Measurements from ENCODE around the gene MAD1L1.

Gene MAD1L1

DNA sequence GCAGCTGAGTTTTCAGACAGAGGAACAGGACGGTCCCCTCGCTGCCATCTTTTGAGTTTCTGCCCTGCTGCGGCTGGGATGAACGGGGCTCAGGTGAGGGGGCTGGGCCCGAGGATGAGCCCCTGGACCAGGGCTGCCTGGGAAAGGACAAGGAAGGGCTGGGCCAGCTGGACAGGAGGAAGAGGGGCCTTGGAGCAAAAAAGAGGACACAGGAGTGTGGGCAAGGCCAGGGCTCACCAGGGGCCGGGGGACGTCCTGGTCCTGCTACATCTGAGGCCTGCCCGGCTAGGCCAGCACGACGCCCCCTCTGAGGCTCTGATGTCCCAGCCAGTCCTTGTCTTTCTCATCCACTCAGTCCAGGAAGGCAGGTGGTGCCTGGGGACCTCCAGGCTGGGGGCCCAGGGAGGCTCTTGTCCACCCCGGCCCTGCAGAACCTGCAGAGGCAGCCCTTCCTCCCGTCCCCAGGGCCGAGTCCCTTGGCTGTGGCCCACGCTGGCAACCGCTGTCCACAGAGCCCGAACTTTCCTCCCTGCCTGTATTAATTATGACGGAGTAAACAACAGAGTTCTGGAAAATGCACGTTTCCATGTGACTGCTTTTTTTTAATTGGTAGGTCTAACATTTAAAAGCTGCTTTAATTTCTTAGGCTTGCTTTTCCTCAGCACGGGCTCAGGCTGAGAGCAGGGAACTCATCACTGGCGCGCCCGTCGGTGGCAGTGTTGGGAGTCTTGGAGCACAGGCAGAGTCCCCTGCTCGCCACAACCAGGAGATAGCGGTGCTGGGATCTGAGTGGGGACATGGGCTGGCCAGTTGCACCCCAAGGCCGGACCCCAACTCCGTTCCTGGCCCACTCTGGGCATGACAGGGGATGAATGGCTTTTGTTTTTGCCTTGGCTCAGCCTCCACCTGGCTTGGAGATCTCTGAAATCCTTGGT is 375.0 kb downstream of the MAD1L1 start:
- DNase-seq (ENCODE audit: low read depth in 2 of 2, low spot score in 1 of 2) = no peak

- DNase-seq (ENCODE audit: low read depth in 2 of 2, low spot score in 1 of 2) = no peak
These were observed 375.8 kb downstream of the MAD1L1 start for GRCh38 chr7:1856888-1857441.

DNA sequence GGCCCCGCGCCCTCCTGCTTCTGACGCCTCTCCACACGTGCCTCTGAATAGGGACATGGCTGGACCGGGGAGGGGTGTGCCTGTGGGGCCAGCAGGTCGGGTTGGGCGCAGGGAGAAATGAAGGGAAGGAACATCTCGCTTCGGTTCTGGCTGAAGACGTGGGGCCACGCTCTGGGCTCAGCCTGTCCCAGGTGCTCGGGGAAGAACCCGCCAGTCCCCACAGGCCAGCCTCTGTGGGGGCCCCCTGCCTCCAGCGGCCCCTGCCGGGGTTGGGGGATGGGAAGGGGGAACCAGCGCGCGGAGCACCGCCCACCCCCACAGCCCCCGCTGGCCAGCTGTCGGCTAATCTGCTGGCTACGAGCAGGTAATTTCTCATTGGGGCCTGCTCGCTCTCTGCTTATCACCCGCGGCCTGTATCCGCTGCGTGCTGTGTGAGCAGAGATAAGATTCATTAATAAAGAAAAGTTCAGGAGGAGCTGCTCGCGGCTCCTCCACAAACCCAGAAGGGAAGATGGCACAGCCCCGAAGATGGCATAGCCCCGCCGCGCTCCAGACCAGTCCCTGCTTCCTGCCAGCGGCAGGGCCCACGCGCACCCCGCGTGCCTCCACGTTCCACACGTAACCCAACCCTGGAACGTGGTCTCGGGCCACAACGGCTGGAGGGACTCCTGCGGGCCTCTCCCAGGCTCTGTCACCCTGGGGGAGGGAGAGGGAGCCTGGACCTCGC is 376.4 kb downstream of the MAD1L1 start:
- no peak for DNase-seq (ENCODE audit: low read depth in 2 of 2, low spot score in 1 of 2)

DNA sequence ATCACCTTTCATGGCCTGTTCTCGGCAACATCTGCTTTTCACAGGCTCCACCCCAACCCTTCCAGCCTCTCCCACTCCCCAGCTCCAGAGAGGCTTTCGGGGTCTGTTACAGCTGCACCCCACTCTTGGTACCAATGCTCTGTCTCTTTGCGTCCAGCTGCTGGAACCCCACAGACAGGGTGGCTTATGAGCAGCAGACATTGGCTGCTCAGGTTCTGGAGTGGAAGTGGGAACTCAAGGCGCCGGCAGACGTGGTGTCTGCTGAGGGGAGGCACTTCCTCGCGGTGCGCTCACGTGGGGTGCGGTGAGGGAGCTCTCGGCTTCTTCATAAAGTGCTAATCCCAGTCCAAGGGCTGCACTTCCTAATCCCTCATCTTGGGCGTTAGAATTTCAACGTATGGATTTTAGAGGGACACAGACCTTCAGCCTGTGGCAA is 377.0 kb downstream of the MAD1L1 start:
- no peak for DNase-seq (ENCODE audit: low read depth in 2 of 2, low spot score in 1 of 2)

- DNase-seq (ENCODE audit: low read depth in 2 of 2, low spot score in 1 of 2) = no peak
These were observed 377.6 kb downstream of the MAD1L1 start for GRCh38 chr7:1854866-1855724.

DNA sequence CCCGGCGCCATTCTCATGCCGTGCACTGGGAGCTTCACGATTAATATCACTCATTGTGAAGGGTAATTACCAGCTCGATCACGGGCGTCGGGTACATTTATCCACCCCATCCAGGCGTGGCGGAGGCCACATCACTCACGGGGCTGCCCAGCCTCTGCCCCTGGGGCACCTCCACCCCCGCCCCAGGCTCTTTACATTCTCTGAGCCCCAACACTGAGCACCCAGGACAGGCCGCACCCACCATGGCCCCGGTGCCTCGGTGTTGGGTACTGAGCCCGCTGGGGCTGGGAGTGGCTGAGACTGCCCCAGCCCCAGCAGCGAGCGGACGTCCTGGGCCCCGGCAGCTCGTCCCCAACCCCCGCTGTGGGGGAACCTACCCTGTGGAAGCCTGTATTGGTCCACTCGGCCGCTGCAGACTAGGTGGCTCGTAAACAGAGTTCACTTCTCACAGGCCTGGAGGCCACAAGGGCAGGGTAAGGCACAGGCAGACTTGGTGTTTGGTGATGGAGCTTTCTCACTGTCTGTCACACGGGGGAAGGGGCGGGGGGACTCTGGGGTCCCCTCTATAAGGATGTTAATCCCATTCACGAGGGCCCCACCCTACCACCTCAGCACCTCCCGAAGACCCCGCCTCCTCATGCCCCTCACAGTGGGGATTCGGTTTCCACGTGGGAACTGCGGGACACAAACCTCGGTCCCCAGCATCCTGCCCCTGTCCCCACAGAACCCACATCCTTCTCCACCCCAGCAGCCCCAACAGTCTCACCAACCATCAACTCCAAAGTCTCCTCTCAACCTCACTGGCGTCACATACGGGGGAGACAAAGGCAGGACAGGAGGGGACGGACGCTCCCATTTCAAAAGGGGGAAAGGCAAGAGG is 378.5 kb downstream of the MAD1L1 start:
- DNase-seq (ENCODE audit: low read depth in 2 of 2, low spot score in 1 of 2) = no peak

- no peak for DNase-seq (ENCODE audit: low read depth in 2 of 2, low spot score in 1 of 2)
These were observed 379.2 kb downstream of the MAD1L1 start for GRCh38 chr7:1853431-1853985.

DNA sequence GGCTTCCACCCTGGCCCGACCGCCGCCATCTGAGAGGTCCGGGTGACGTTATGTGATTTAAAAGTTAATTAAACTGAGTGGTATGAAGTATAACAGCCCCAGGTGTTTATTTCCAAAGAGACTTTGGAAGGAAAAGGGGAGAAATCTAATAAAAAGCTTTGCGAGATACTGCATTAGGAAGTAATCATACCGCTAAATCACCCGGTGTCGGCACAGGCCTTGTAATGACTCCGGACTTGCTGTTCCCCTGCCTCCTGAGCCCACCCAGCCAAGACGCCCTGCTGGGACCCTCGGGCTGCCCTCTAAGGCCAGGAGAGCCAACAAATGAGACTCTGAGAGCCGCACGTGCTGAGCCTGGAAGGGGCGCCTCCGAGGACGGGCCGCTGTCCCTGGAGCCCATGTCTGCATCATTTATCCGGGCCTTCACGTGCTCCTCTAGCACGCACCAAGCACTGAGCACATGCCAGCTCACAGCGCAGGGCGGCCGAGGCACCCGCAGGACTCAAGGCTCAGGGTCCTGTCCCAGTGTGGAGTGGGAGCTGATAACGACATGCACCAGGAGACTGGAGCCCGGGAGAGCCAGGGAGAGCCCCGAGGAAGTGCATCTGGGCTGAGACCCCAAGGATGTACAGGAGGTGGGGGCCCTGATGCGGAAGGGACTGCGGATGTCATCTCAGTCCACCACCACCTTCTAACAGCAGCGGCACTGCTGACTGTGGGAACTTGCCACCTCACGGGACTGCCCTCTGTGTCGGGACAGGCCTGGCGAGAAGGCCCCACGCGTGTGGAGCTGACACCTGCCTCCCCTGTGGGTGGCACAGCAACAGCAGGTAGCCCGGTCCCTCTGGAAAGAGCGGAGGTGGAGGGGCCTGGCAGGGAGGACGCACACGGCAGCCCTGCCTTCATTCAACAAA is 380.0 kb downstream of the MAD1L1 start:
- no peak for DNase-seq (ENCODE audit: low read depth in 2 of 2, low spot score in 1 of 2)

DNA sequence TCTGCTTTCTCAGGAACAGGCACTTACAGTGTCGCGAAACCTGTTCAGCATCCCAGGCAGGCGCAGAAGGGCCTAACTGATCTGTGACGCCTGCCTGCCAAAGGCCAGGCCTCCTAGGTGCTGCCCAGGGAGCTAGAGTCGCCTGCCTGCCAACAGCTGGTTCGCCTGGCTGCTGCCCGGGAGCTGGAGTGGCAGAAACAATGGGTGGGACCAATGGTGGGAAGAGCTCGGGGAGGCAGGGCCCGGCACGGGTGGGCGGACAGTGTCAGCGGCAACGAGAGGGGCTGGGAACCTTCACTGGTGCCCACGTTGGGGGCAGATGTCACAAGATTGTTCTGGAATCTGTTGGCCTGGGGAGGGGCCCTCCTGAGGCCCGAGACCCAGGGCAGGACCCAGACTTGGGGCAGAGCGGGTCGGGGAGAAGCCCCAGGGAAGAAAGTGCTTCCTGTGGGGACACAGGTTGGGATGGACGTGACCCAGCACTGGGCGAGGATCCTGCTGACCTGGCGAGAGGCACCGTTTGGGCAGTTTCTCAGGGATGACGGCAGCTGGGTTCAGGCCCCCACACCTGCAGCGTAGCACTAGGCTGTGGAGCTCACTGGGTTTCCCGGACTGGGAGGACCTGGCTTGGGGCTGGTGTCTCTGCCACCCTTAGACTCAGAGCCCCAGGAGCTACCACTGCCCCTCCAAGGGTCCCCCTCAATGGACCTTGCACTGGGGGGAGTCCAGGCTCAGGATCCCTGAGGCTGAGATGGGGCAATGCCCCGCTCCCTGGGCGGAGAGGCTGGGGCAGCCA is 380.8 kb downstream of the MAD1L1 start:
- no peak for DNase-seq (ENCODE audit: low read depth in 2 of 2, low spot score in 1 of 2)

- no peak for DNase-seq (ENCODE audit: low read depth in 2 of 2, low spot score in 1 of 2)
These were observed 381.7 kb downstream of the MAD1L1 start for GRCh38 chr7:1850976-1851571.

GRCh38 chr7:1850111-1850975 is 382.4 kb downstream of the MAD1L1 start:
- DNase-seq (ENCODE audit: low read depth in 2 of 2, low spot score in 1 of 2) = no peak

DNA sequence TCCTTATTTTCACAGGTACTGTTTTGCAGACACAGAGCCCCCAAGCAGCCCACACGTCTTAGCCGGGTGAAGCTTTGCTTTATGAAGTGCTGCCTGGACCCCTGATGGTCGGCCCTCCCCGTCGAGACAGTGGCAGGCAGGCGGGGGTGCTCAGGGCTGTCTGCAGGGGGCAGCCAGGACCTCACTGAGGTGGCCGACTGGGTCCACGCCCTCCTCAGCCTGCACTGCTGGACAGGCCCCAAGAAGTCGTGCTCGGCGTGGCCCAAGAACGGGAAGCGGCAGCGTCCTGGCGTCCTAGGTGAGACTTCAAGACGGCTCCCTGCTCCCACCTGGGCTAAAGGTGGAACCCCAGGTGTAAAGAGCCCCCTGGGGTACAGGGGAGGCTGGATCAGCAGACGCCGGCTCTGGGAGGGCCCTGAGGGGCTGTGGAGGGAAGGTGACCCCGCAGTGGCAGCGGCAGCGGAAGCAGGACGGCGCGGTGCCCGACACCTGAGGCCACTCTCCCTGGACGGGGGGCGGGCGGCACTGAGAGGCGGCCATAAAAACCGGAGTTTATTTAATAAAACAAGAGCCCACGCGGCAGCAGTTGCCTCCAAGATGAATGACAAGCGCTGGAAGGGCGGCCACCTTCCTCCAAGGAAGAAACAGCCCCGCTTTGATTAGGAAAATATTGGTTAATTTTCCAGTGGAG is 383.2 kb downstream of the MAD1L1 start:
- no peak for DNase-seq (ENCODE audit: low read depth in 2 of 2, low spot score in 1 of 2)

- DNase-seq (ENCODE audit: low read depth in 2 of 2, low spot score in 1 of 2) = no peak
These were observed 383.8 kb downstream of the MAD1L1 start for GRCh38 chr7:1848911-1849311.

DNA sequence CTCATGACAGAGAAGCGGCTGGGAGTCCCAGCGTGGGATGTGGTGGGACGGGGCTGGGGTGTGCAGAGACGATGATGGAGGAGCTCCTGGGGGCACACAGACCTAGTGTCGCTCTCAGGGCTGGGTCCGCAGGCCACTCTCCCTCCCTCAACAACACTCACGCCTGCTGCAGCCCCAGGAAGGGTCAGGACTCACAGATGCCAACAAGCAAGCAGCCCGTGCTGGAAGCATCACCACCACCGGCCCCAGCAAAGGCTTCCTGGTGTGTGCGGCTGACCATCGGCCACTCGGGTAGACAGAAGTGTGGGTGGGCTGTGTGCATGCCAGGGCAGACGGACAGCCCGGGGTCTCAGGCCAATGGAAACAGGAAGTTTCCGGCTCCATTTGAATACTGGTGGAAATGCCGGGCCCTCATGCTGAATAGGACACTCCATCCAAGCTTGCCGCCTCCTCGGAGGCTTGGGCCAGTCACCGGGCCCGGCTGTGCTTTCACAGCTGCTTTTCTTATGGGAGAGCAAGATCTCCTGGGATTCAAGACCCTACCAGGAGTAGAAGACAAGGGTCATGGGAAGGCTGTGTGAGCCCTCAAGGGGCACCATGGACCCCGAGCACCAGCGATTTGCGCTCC is 384.6 kb downstream of the MAD1L1 start:
- no peak for DNase-seq (ENCODE audit: low read depth in 2 of 2, low spot score in 1 of 2)

DNA sequence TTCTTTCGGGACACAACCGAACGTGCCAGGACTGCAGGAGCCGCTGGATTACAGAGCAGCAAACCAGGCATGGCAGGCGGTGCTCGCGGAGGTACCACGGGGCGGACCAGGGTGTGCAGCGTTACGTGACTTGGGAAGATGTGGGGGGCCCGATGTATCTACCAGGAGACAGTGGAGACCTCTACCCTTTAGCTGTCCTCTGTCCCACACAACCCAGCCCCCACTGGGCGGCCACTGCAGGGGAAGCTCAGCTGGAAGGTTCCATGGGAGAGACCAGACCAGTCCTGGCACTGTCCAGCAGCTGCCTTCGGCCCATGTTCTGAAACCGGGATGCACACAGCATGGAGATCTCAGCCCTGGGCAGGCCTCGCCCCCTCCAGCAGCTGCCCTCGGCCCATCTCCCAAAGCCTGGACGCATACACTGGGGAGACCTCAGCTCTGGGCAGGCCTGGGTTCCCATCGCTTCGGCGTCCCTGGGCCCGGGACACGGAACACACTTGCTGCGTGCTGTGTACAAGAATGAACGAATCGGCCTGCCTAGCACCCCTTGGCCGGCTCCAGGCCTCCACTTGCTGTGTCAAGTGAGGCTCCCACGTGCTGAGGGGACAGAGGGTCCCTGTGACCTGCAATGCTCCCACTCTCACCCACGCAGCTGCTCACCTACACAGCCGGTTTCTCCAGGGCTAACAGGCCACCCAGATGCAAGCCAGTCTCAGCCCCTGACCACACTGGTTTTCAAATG is 385.3 kb downstream of the MAD1L1 start:
- DNase-seq (ENCODE audit: low read depth in 2 of 2, low spot score in 1 of 2) = no peak

Data from stimulated activated CD8-positive, alpha-beta memory T cell treated with anti-CD3 and anti-CD28 coated beads, Interleukin-4, amount 100 ng/mL, for 4 hours (primary cell).